HepG2 (cell line): ENCODE results near the gene CLASRP. TPM values are rescaled to one million over a fixed set of nuclear protein-coding genes. Genes with fewer than 3 reads are reported as not detected.

Source experiments
- EP300 ChIP-seq, 3 experiments: sonication (generic) in 1 of 3; formaldehyde crosslinking in 1 of 3; IDR thresholded peaks; 2 replicates each; pipeline versions ENCODE4 v1.5.1 to v1.6.1; 2011 to 2020; ENCODE audit warnings: low read depth in 2 of 3, low read length in 2 of 3, borderline replicate concordance in 1 of 3, improper control_type of control experiment in 1 of 3, mild to moderate bottlenecking in 1 of 3, missing genetic modification reagents in 1 of 3, moderate library complexity in 1 of 3
- FOXO1 ChIP-seq: sonication (generic); formaldehyde crosslinking; IDR thresholded peaks from 2 replicates; pipeline ENCODE4 v1.4.0; 2020; ENCODE audit warnings: missing genetic modification reagents
- KAT8 ChIP-seq: IDR thresholded peaks from 2 replicates; pipeline ENCODE4 v1.6.1; 2016; ENCODE audit warnings: missing genetic modification reagents, missing compliant biosample characterization
- KDM2A ChIP-seq: sonication (generic); formaldehyde crosslinking; IDR thresholded peaks from 2 replicates; pipeline ENCODE4 v1.4.0; 2020; ENCODE audit warnings: low read depth, missing genetic modification reagents, borderline replicate concordance
- PHF21A ChIP-seq: sonication (generic); formaldehyde crosslinking; IDR thresholded peaks from 2 replicates; pipeline ENCODE4 v1.5.0; 2020; ENCODE audit warnings: mild to moderate bottlenecking, missing genetic modification reagents
- RCOR2 ChIP-seq: IDR thresholded peaks from 2 replicates; pipeline ENCODE4 v1.6.1; 2016; ENCODE audit warnings: missing biosample characterization, missing genetic modification reagents
- TCF12 ChIP-seq, 2 experiments: fragments of 450-650 bp in 1 of 2; sonication (generic) in 1 of 2; formaldehyde crosslinking in 1 of 2; IDR thresholded peaks; 2 replicates each; pipeline versions ENCODE4 v1.6.1 to v1.8.0; 2017 to 2022; ENCODE audit warnings: antibody characterized with exemption in 1 of 2, mild to moderate bottlenecking in 1 of 2, missing genetic modification reagents in 1 of 2, moderate library complexity in 1 of 2
- ZFY ChIP-seq: sonication (generic); formaldehyde crosslinking; IDR thresholded peaks from 2 replicates; pipeline ENCODE4 v1.4.0; 2020; ENCODE audit warnings: missing genetic modification reagents
- ZKSCAN8 ChIP-seq: IDR thresholded peaks from 2 replicates; pipeline ENCODE4 v1.6.1; 2016; ENCODE audit warnings: borderline replicate concordance, missing genetic modification reagents, missing compliant biosample characterization
- ZNF569 ChIP-seq: sonication (generic); formaldehyde crosslinking; IDR thresholded peaks from 2 replicates; pipeline ENCODE4 v1.5.0; 2020; ENCODE audit warnings: mild to moderate bottlenecking, missing genetic modification reagents, moderate library complexity, borderline replicate concordance
- ZNF644 ChIP-seq: IDR thresholded peaks from 2 replicates; pipeline ENCODE4 v1.6.1; 2016; ENCODE audit warnings: low read depth
- ZNF660 ChIP-seq: sonication (generic); formaldehyde crosslinking; IDR thresholded peaks from 2 replicates; pipeline ENCODE4 v1.5.1; 2020; ENCODE audit warnings: mild to moderate bottlenecking, low read depth, missing genetic modification reagents, borderline replicate concordance
- ZNF746 ChIP-seq: sonication (generic); formaldehyde crosslinking; IDR thresholded peaks from 2 replicates; pipeline ENCODE4 v1.8.0; 2022; ENCODE audit warnings: mild to moderate bottlenecking, missing genetic modification reagents
- ZNF782 ChIP-seq: sonication (generic); formaldehyde crosslinking; IDR thresholded peaks from 2 replicates; pipeline ENCODE4 v1.4.0; 2020; ENCODE audit warnings: missing genetic modification reagents, mild to moderate bottlenecking, borderline replicate concordance
- ZNF788 ChIP-seq: sonication (generic); formaldehyde crosslinking; IDR thresholded peaks from 2 replicates; pipeline ENCODE4 v1.5.0; 2020; ENCODE audit warnings: mild to moderate bottlenecking, missing genetic modification reagents, borderline replicate concordance
- ZNF816 ChIP-seq: sonication (generic); formaldehyde crosslinking; IDR thresholded peaks from 2 replicates; pipeline ENCODE4 v1.8.0; 2022; ENCODE audit warnings: missing genetic modification reagents, mild to moderate bottlenecking, borderline replicate concordance
- polyA plus RNA-seq, 8 experiments: library from polyadenylated mRNA; depleted of rRNA in 3 of 8; stranded (reverse) in 7 of 8; unstranded in 1 of 8; fragments of >200 nt; fragmentation: Illumina TruSeq in 4 of 8; extraction: Trizol in 4 of 8; gene quantifications; 2 replicates each; pipeline versions ENCODE4 v1.2.1 to v1.2.3, GENCODE V29; 2011 to 2016; ENCODE audit warnings: low read depth in 4 of 8, missing spikeins in 1 of 8, mixed read lengths in 1 of 8; ENCODE audit not compliant: insufficient read depth in 1 of 8
- total RNA-seq, 5 experiments: library from RNA; depleted of rRNA; stranded (reverse); fragments of >200 nt; fragmentation: Illumina TruSeq; extraction: Trizol; gene quantifications; 2 replicates each; pipeline ENCODE4 v1.2.3, GENCODE V29; 2016; ENCODE audit warnings: low read depth in 1 of 5
- TF ChIP-seq, protein P1 (sequence below): sonication (generic); formaldehyde crosslinking; IDR thresholded peaks from 2 replicates; pipeline ENCODE4 v1.5.1; 2020; ENCODE audit warnings: mild to moderate bottlenecking, missing genetic modification reagents, borderline replicate concordance
- TF ChIP-seq, protein P2 (sequence below): IDR thresholded peaks from 2 replicates; pipeline ENCODE4 v1.6.1; 2016; ENCODE audit warnings: control low read depth
- TF ChIP-seq, protein P3 (sequence below): sonication (generic); formaldehyde crosslinking; IDR thresholded peaks from 2 replicates; pipeline ENCODE4 v1.8.0; 2022; ENCODE audit warnings: low read depth, missing genetic modification reagents

The CLASRP gene
- total and polyA plus RNA-seq, 2 of the 13 experiments (the other 11 are each of a cell fraction or from before 2014, with no cell fraction given) = 32.0 to 51.4 TPM

DNA sequence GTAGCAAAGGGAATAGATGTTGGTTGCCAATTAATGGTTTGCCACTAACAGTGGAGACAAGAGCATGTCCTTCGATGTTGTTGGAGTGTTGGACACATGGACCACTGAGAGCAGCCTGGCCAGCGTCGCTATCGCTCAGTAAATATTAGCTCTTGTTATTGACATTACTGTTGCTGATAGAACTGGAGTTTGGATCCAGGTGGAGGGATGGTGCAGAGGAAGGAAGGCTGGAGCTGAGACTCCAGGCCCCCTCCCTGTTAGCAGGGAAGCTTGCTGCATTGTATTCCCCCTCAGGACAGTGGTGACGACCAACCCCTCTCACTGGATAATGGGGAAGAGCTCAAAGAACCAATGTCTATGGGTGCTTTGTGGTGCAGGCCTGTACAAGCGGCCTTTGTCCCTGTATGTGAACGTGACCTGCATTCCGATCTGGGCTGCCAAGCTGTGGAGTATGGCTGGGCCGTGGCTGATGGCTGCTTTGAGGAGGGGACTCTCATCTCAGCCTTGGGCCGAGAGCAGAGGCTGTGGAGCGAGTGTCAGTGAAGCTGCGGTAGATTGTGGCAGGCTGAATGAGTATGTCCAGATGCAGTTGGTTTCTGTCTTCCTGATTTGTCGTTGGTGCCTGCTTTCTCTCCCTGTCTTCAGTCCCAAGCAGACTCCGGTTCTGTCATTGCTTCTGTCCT, 7.0 kb downstream of the CLASRP start (continued):
- TF ChIP-seq, protein P1, sequence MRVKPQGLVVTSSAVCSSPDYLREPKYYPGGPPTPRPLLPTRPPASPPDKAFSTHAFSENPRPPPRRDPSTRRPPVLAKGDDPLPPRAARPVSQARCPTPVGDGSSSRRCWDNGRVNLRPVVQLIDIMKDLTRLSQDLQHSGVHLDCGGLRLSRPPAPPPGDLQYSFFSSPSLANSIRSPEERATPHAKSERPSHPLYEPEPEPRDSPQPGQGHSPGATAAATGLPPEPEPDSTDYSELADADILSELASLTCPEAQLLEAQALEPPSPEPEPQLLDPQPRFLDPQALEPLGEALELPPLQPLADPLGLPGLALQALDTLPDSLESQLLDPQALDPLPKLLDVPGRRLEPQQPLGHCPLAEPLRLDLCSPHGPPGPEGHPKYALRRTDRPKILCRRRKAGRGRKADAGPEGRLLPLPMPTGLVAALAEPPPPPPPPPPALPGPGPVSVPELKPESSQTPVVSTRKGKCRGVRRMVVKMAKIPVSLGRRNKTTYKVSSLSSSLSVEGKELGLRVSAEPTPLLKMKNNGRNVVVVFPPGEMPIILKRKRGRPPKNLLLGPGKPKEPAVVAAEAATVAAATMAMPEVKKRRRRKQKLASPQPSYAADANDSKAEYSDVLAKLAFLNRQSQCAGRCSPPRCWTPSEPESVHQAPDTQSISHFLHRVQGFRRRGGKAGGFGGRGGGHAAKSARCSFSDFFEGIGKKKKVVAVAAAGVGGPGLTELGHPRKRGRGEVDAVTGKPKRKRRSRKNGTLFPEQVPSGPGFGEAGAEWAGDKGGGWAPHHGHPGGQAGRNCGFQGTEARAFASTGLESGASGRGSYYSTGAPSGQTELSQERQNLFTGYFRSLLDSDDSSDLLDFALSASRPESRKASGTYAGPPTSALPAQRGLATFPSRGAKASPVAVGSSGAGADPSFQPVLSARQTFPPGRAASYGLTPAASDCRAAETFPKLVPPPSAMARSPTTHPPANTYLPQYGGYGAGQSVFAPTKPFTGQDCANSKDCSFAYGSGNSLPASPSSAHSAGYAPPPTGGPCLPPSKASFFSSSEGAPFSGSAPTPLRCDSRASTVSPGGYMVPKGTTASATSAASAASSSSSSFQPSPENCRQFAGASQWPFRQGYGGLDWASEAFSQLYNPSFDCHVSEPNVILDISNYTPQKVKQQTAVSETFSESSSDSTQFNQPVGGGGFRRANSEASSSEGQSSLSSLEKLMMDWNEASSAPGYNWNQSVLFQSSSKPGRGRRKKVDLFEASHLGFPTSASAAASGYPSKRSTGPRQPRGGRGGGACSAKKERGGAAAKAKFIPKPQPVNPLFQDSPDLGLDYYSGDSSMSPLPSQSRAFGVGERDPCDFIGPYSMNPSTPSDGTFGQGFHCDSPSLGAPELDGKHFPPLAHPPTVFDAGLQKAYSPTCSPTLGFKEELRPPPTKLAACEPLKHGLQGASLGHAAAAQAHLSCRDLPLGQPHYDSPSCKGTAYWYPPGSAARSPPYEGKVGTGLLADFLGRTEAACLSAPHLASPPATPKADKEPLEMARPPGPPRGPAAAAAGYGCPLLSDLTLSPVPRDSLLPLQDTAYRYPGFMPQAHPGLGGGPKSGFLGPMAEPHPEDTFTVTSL = 0 out of 2 replicates have a peak, but pooled peaks have one; percentile 71
- TF ChIP-seq ZNF644 (CRISPR knock-in tag) (peak; percentile 54), ZNF746 (peak; percentile 65; the same call in 1 of the 2 replicates), ZNF816 (no peak), TCF12 (IDR thresholded peaks at IDR 0.05) (no peak), TCF12 (CRISPR knock-in tag; IDR thresholded peaks at IDR 0.05) (no peak), ZNF788 (peak; percentile 87; the same call in 1 of the 2 replicates), EP300 (IDR thresholded peaks at IDR 0.05; ENCODE audit: low read depth in 2 of 2, low read length in 2 of 2) (peak in 1 of 2 experiments; percentile 83; a peak in 3 of 4 replicates), EP300 (CRISPR knock-in tag; IDR thresholded peaks at IDR 0.05; ENCODE audit: borderline replicate concordance) (peak; percentile 72), ZNF569 (no peak), ZKSCAN8 (CRISPR knock-in tag) (no peak; the same call in 1 of the 2 replicates), KDM2A (CRISPR knock-in tag) (peak; percentile 73; the same call in 1 of the 2 replicates), PHF21A (CRISPR knock-in tag) (peak; percentile 97), FOXO1 (peak; percentile 92), ZNF660 (CRISPR knock-in tag) (no peak), ZFY (CRISPR knock-in tag) (peak; percentile 78), ZNF782 (CRISPR knock-in tag) (peak; percentile 53; the same call in 1 of the 2 replicates), RCOR2 (CRISPR knock-in tag) (peak; percentile 89), KAT8 (peak; percentile 75)
- TF ChIP-seq, protein P2, sequence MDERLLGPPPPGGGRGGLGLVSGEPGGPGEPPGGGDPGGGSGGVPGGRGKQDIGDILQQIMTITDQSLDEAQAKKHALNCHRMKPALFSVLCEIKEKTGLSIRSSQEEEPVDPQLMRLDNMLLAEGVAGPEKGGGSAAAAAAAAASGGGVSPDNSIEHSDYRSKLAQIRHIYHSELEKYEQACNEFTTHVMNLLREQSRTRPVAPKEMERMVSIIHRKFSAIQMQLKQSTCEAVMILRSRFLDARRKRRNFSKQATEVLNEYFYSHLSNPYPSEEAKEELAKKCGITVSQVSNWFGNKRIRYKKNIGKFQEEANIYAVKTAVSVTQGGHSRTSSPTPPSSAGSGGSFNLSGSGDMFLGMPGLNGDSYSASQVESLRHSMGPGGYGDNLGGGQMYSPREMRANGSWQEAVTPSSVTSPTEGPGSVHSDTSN (CRISPR knock-in tag) = no peak
- TF ChIP-seq, protein P3, sequence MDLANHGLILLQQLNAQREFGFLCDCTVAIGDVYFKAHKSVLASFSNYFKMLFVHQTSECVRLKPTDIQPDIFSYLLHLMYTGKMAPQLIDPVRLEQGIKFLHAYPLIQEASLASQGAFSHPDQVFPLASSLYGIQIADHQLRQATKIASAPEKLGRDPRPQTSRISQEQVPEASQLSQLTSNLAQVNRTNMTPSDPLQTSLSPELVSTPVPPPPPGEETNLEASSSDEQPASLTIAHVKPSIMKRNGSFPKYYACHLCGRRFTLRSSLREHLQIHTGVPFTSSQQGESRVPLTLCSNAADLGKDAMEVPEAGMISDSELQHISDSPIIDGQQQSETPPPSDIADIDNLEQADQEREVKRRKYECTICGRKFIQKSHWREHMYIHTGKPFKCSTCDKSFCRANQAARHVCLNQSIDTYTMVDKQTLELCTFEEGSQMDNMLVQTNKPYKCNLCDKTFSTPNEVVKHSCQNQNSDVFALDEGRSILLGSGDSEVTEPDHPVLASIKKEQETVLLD (CRISPR knock-in tag) = 0 out of 2 replicates have a peak, but pooled peaks have one; percentile 32
